Choroid plexus epithelial cell (primary cell): ENCODE data around the gene RGS10.

Experiments
- DNase-seq: peaks from one replicate; pipeline ENCODE4 v3.0.0-alpha.2; 2010; ENCODE audit warnings: low read depth
- H3K4me3 ChIP-seq: 2 replicates; pipeline ENCODE4 v1.5.1; 2011; ENCODE audit warnings: low read depth, mild to moderate bottlenecking, control low read depth, low read length, moderate library complexity
- CTCF ChIP-seq: conservative IDR thresholded peaks from 2 replicates; pipeline ENCODE4 v1.5.1; 2011; ENCODE audit warnings: low read depth, mild to moderate bottlenecking, control low read depth, inconsistent platforms, low read length, moderate library complexity

RGS10 gene

GRCh38 chr10:119504651-119505050, 37.9 kb downstream of the RGS10 start:
- H3K4me3 ChIP-seq: no peak overlapping the region
- DNase-seq: no peak
- TF ChIP-seq CTCF: no peak

- DNase-seq: no peak
- no peak for TF ChIP-seq CTCF
- H3K4me3 ChIP-seq: no peak overlapping the region
These were observed 38.7 kb downstream of the RGS10 start for GRCh38 chr10:119503821-119504220.

- no peak overlapping the region for H3K4me3 ChIP-seq
- no peak for DNase-seq
- no peak for TF ChIP-seq CTCF
These were observed 39.8 kb downstream of the RGS10 start for GRCh38 chr10:119502618-119503155.

GRCh38 chr10:119502209-119502608, 40.3 kb downstream of the RGS10 start:
- DNase-seq: no peak
- TF ChIP-seq CTCF: no peak
- no peak overlapping the region for H3K4me3 ChIP-seq

- no peak for TF ChIP-seq CTCF
- no peak overlapping the region for H3K4me3 ChIP-seq
- no peak for DNase-seq
These were observed 40.8 kb downstream of the RGS10 start for GRCh38 chr10:119501690-119502089.

GRCh38 chr10:119500821-119501220, 41.7 kb downstream of the RGS10 start:
- no peak for TF ChIP-seq CTCF
- no peak overlapping the region for H3K4me3 ChIP-seq
- no peak for DNase-seq

GRCh38 chr10:119500123-119500795, 42.3 kb downstream of the RGS10 start:
- no peak overlapping the region for H3K4me3 ChIP-seq
- DNase-seq: no peak
- no peak for TF ChIP-seq CTCF
